Stimulated activated CD8-positive, alpha-beta memory T cell treated with anti-CD3 and anti-CD28 coated beads, Interleukin-15, amount 100 ng/mL, for 1 hour (primary cell): Measurements from ENCODE around the gene ADGRD2.

Experiments
- DNase-seq: peaks from one replicate; pipeline ENCODE4 v3.0.0-alpha.2; 2020; ENCODE audit warnings: low read depth

Gene ADGRD2

GRCh38 chr9:124457079-124457886 is 7.0 kb downstream of the ADGRD2 start:
- no peak for DNase-seq

GRCh38 chr9:124457887-124458431 is 7.7 kb downstream of the ADGRD2 start:
- no peak for DNase-seq

GRCh38 chr9:124458441-124458840 is 8.2 kb downstream of the ADGRD2 start:
- no peak for DNase-seq

- DNase-seq, result no peak
These were observed 12.5 kb downstream of the ADGRD2 start for GRCh38 chr9:124462739-124463138.

GRCh38 chr9:124465736-124466135 is 15.5 kb downstream of the ADGRD2 start:
- DNase-seq, result no peak

DNA sequence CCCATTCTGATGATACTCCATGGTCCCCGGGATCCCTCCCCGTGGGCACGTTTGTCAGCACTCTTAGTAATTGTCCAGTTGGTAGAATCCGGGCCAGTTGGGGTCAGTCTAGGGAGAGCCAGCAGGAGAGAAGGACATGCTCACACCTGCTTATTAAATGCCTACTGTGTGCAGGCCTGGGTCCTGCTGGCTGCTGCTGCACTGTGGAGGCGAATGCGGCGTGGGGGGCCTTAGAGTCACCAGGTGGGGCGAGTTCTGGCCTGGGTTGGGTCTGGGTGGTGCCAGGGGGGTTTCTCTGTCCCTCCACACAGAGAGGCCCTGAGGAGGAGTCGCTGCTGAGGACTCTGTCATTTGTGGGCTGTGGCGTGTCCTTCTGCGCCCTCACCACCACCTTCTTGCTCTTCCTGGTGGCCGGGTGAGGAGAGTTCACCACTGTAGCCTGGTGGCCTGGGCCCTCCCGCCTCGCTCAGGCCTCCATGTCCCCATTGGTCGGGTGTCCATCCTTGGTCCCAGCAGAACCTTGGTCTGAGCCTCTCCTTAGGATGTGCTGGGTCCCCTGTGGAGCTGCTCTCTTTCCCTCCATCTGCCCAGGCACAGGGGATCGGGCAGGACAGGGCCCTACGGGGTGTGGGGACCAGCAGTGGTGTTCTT is 17.3 kb downstream of the ADGRD2 start:
- no peak for DNase-seq

DNA sequence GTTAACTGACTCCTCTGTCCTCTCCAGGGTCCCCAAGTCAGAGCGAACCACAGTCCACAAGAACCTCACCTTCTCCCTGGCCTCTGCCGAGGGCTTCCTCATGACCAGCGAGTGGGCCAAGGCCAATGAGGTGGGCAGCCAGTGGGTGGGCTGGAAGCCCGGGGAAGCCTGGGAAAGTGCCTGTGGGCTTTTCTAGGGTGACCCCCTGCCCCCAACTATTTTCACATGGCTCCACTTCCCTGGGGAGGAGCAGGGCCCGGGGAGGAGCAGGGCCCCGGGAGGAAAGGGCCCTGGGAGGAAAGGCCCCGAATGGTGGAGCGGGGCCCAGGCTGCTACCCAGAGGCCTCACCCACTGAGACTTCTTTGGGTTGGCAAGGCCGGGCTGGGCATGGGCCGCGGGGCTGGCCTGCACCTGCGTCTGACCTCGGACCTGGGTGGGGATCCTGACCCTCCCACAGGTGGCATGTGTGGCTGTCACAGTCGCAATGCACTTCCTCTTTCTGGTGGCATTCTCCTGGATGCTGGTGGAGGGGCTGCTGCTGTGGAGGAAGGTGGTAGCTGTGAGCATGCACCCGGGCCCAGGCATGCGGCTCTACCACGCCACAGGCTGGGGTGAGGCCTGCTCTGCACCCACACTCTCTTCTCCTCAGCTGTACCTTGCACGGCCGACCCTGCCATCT is 17.9 kb downstream of the ADGRD2 start:
- no peak for DNase-seq

DNA sequence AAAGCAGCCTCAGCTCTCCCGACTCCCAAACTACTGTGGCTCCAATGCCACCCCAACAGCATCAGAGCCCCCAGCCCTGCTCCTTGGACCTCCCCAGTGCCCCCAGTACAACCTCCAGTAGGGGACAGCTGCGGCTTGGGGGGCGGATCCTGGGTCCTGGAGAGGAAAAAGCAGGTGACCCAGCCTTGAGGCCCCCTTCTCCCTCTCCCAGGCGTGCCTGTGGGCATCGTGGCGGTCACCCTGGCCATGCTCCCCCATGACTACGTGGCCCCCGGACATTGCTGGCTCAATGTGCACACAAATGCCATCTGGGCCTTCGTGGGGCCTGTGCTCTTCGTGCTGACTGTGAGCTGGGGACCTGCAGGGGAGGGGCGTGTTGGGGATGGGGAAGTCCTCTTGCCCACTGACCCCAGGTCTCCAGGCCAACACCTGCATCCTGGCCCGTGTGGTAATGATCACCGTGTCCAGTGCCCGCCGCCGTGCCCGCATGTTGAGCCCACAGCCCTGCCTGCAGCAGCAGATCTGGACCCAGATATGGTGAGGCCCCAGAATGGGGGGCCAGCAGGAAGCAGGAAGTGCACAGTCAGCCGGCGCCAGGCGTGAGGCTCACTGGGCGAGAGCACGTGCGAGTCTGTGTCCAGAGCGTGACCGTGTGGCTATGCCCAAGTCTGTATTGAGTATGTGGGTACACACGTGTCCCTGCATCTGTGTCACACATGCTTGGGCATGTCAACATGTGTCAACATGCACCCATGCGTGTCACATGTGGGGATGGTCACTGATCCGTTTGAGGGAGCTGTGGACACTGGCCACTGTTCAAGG is 19.0 kb downstream of the ADGRD2 start:
- DNase-seq, result no peak

GRCh38 chr9:124470306-124470705 is 20.1 kb downstream of the ADGRD2 start:
- no peak for DNase-seq

GRCh38 chr9:124470726-124471125 is 20.5 kb downstream of the ADGRD2 start:
- DNase-seq, result no peak

GRCh38 chr9:124471761-124472160 is 21.5 kb downstream of the ADGRD2 start:
- DNase-seq, result no peak

GRCh38 chr9:124472770-124473169 is 22.5 kb downstream of the ADGRD2 start:
- DNase-seq, result no peak

DNA sequence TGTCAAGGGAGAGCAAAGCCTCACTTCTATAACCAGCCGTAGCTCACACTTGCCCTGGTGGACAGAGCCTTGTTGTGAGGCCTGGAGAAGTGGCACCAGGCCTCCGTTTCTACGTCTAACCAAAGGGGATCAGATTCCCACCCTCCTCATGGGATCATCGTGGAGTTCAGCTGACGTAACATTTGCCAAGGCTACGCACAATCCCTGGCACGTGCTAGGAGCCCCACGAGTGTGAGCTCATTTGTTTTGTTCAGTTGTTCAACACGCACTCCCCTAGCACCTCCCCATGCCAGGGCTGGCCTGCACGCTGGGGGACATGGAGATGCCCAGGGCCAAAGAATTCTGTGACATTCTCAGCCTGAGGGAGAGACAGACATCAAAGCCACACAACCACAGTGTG is 23.1 kb downstream of the ADGRD2 start:
- DNase-seq, result no peak

- DNase-seq, result no peak
These were observed 23.9 kb downstream of the ADGRD2 start for GRCh38 chr9:124474151-124474550.

- DNase-seq, result no peak
These were observed 25.1 kb downstream of the ADGRD2 start for GRCh38 chr9:124475158-124475867.

DNA sequence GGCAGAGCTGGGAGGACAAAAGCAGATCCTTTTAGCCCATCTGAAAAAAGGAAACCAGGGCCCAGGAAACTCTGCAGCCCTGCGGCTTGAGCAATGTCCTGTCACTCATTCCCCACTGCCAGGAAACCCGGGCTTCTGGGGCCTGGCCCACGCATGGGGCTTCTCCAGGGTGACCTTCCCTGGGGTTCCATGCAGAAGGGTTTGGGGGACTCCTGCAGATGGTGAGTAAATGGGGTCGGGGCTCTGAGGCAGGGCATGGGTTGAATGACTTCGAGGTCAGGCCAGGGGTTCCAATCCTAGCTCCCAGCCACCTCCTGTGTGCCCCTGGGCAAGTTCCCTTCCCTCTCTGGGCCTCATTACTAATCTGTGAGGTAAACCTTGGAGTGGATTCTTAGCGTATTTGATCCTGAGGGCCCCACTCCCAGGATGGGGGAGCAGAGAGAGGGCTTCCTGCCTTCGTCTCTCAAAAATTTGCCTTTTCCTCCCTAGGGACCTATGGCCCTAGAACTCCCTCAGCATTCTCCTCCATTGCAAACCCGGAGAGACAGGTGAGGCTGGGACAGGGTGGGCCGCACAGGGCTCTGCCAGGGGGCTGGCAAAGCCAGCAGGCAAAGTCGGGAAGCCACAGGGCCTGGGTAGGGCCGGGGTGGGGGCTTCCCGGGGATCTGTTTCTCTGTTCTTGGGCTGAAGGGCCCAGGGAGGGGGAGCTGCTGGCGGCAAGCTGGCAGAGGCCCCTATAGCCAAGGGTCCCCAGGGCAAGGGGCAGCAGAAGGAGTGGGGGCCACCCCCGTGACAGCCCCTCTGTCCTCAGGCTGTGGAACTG is 25.8 kb downstream of the ADGRD2 start:
- DNase-seq, result no peak

GRCh38 chr9:124477211-124477647 is 27.0 kb downstream of the ADGRD2 start:
- DNase-seq, result no peak

DNA sequence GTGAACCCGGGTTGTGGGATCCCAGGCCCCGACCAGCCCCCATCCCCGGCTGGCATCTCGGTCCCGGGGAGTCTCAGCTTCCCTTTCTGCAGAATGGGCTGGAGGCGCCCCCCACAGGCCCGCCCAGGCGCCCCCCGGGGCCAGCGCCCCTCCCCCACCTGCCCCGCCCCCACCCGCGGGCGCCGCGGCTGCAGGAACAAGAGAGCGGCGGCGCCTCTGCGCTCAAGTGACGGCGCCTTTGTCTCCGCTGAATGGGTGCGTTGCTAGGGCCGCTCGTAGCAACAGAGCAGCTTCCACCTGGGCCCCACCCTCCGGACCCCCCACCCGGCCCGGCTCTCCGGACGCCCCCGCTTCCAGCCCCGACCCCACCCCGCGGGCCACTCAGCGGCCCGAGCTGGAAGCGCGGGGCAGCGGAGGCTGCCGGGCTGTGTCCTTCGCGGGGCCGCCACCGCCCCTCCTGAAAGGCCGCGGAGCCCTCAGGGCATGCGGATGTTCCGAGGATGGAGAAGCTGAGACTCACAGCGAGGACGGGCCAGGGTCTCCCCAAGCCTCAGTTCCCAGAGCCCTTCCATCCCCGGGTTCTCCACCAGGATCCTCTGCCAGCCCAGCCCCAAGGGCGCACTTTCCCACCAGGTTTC is 27.5 kb downstream of the ADGRD2 start:
- no peak for DNase-seq

DNA sequence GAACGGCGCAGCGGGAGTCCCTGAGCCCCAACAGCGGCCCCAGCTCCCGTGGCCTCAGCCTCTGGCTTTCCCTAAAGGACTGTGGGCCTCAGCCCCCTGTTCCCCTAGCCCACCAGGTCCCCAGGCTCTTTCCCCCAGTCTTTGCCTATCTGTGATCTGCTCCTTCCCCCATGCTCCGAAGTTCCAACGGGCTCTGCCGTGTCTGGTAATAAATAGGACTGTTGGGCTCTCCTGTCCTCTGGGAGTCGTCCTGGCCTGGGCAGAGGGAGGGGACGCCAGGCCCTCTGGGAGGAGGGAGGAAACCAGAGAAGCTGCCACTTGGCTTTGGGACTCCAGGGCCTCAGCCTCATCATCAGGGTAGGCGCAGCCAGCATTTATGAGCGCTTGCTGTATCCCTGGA is 28.1 kb downstream of the ADGRD2 start:
- DNase-seq, result no peak

GRCh38 chr9:124479371-124479770 is 29.1 kb downstream of the ADGRD2 start:
- DNase-seq, result no peak
